Subcutaneous preadipocyte (primary cell): ENCODE results near the gene ZNF507. TPM values are rescaled to one million over a fixed set of nuclear protein-coding genes. Genes with fewer than 3 reads are reported as not detected.

Source experiments
- total RNA-seq: library from RNA; depleted of rRNA; stranded (reverse); fragments of >200 nt; gene quantifications from 2 replicates; pipeline ENCODE4 v1.2.3, GENCODE V29; 2012

Gene ZNF507
- total RNA-seq, result 9.9 and 12.9 TPM in 2 replicates

GRCh38 chr19:32345261-32346207, at the start of gene ZNF507:
Gene ZNF507 (plus strand): TSS chr19:32345610. CDS start chr19:32352831, 7,221 bp downstream.

DNA sequence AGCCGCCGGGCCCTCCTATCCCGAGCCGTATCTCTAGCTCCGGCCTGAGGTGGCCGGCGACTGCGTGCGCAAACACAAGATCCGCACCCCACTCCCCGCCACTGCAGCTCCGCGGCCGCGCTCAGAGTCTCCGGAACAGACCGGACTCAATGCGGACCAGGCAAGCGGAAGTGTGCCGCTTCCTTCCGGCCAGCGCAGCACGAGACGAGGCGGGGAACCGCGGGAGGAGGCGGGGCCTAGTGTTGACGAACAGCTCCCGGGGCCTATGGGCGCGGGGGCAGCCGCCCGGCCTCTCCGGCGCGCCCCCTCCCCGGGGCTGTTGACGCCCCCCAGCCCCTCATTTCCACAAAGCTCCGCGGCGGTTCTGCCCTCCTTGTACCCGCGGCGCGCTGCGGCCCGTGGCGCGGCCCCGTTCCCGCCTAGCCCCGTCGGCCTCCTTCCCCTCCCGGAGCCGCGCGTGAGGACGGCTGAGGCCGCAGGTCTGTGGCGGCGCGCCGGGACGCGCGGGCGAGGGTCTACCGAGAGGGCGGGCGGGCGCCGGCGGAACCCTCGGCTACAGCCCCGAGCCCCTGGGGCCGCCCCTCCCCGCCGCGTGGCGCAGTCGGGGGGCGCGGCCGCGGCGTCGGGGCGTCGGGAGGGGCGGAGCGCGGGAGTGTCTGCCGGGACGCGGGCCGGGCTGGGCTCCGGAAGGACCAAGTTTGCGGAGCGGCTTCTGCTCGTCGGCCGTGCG, 60.2 kb downstream of the ZNF507 start, which contains the start of gene DPY19L3:
DPY19L3 (plus strand) TSS at position 340 of the 730 bp plus-strand sequence. CDS start 2,484 bp downstream, outside the sequence.

Other genes starting within 250 kb of the ZNF507 start
- gene DPY19L3, start 60.2 kb downstream of the ZNF507 start, total RNA-seq, result 33.4 and 36.6 TPM in 2 replicates
- 80.9 and 114 TPM in 2 replicates for gene PDCD5, start 235.6 kb downstream of the ZNF507 start, total RNA-seq